MM.1S (cell line): ENCODE data around the gene EPG5.
"Not testable (repeated sequence)": the region's sequence is repeated elsewhere in the genome, so short reads cannot be mapped to it uniquely, and the experiment has no call there.

Experiments used
- DNase-seq: peaks from one replicate; pipeline ENCODE4 v3.0.0-alpha.2; 2015
- H2AFZ ChIP-seq: fragments of 300-600 bp; sonication (generic); 2 replicates; pipeline ENCODE4 v1.6.0; 2016; ENCODE audit warnings: antibody characterized with exemption, low read length
- H3F3A ChIP-seq: fragments of 300-600 bp; sonication (generic); 2 replicates; pipeline ENCODE4 v1.6.1; 2016; ENCODE audit warnings: mild to moderate bottlenecking, antibody characterized with exemption, low read length, moderate library complexity, mixed read lengths; ENCODE audit not compliant: insufficient read depth
- H3K27ac ChIP-seq: fragments of 300-600 bp; sonication (generic); 2 replicates; pipeline ENCODE4 v1.5.1; 2016; ENCODE audit warnings: mild to moderate bottlenecking, low read length
- H3K27me3 ChIP-seq: fragments of 300-600 bp; sonication (generic); replicated peaks from 2 replicates; pipeline ENCODE4 v1.6.0; 2016; ENCODE audit warnings: low read length; ENCODE audit not compliant: insufficient read depth
- H3K36me3 ChIP-seq: fragments of 300-600 bp; sonication (generic); replicated peaks from 2 replicates; pipeline ENCODE4 v1.6.1; 2016; ENCODE audit warnings: mild to moderate bottlenecking, low read length, mixed read lengths; ENCODE audit not compliant: insufficient read depth
- H3K4me1 ChIP-seq: fragments of 300-600 bp; sonication (generic); 2 replicates; pipeline ENCODE4 v1.6.1; 2016; ENCODE audit warnings: low read length, mixed read lengths
- H3K4me2 ChIP-seq: fragments of 300-600 bp; sonication (generic); 2 replicates; pipeline ENCODE4 v1.6.0; 2016; ENCODE audit warnings: low read depth, low read length
- H3K4me3 ChIP-seq: fragments of 300-600 bp; sonication (generic); 2 replicates; pipeline ENCODE4 v1.5.1; 2016; ENCODE audit warnings: low read length, mixed read lengths
- H3K79me2 ChIP-seq: fragments of 300-600 bp; sonication (generic); 2 replicates; pipeline ENCODE4 v1.6.1; 2016; ENCODE audit warnings: mixed run types, low read length, mixed read lengths
- H3K9ac ChIP-seq: fragments of 300-600 bp; sonication (generic); 2 replicates; pipeline ENCODE4 v1.6.1; 2016; ENCODE audit warnings: low read length, mixed read lengths
- H3K9me2 ChIP-seq: fragments of 300-600 bp; sonication (generic); replicated peaks from 2 replicates; pipeline ENCODE4 v1.6.1; 2016; ENCODE audit warnings: mild to moderate bottlenecking, low read length, mixed read lengths; ENCODE audit not compliant: insufficient read depth
- H3K9me3 ChIP-seq: fragments of 300-600 bp; sonication (generic); replicated peaks from 2 replicates; pipeline ENCODE4 v1.6.1; 2016; ENCODE audit warnings: mild to moderate bottlenecking, low read length, mixed read lengths; ENCODE audit not compliant: insufficient read depth
- H4K20me1 ChIP-seq: fragments of 300-600 bp; sonication (generic); 2 replicates; pipeline ENCODE4 v1.6.1; 2016; ENCODE audit warnings: mild to moderate bottlenecking, low read length, moderate library complexity, mixed read lengths; ENCODE audit not compliant: insufficient read depth
- EZH2 ChIP-seq: fragments of 300-600 bp; sonication (generic); optimal IDR thresholded peaks from 2 replicates; pipeline ENCODE3; 2017; ENCODE audit warnings: low read depth, mild to moderate bottlenecking, antibody characterized with exemption, low read length, mixed read lengths
- EZH2phosphoT487 ChIP-seq: fragments of 300-600 bp; sonication (generic); IDR thresholded peaks from 2 replicates; pipeline ENCODE4 v1.6.1; 2018; ENCODE audit warnings: antibody characterized with exemption, low read length
- TF ChIP-seq, protein P1 (sequence below): fragments of 300-600 bp; sonication (generic); IDR thresholded peaks from 2 replicates; pipeline ENCODE4 v1.5.1; 2016; ENCODE audit warnings: antibody characterized with exemption, low read length, mixed read lengths

The EPG5 gene

DNA sequence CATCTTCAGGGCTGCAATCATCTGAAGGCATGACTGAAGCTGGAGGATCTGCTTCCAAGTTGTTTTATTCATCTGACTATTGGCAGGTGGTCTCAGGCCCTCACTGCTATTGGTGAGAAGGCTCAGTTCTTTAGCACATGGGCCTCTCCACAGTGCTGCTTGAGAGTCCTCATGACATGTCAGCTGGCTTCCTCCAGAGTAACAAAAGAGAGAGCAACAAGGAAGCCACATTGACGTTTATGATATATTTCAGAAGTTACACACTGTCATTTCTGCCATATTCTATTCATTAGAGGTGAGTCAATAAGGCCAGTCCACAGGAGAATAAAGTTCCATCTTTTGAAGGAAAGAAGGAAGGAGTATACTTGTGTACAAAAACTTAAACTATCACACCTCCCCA lies 149.6 kb downstream of the EPG5 start:
- no peak overlapping the region for H2AFZ ChIP-seq
- no peaks in the 10 kb centered on the region for H3K27me3 ChIP-seq
- no peak for DNase-seq
- no peak overlapping the region for H3K4me3 ChIP-seq
- H3K27ac ChIP-seq = no peak overlapping the region
- H3K9me3 ChIP-seq = no peaks in the 10 kb centered on the region
- H3K9ac ChIP-seq = no peak overlapping the region
- no peaks in the 10 kb centered on the region for H3K9me2 ChIP-seq
- TF ChIP-seq, protein P1, sequence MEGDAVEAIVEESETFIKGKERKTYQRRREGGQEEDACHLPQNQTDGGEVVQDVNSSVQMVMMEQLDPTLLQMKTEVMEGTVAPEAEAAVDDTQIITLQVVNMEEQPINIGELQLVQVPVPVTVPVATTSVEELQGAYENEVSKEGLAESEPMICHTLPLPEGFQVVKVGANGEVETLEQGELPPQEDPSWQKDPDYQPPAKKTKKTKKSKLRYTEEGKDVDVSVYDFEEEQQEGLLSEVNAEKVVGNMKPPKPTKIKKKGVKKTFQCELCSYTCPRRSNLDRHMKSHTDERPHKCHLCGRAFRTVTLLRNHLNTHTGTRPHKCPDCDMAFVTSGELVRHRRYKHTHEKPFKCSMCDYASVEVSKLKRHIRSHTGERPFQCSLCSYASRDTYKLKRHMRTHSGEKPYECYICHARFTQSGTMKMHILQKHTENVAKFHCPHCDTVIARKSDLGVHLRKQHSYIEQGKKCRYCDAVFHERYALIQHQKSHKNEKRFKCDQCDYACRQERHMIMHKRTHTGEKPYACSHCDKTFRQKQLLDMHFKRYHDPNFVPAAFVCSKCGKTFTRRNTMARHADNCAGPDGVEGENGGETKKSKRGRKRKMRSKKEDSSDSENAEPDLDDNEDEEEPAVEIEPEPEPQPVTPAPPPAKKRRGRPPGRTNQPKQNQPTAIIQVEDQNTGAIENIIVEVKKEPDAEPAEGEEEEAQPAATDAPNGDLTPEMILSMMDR = no peak
- TF ChIP-seq EZH2phosphoT487 = no peak
- TF ChIP-seq EZH2 = no peak
- no peaks in the 10 kb centered on the region for H3F3A ChIP-seq
- no peaks in the 10 kb centered on the region for H3K4me1 ChIP-seq
- no peaks in the 10 kb centered on the region for H4K20me1 ChIP-seq
- H3K4me2 ChIP-seq = no peak overlapping the region
- no peaks in the 10 kb centered on the region for H3K36me3 ChIP-seq
- H3K79me2 ChIP-seq = no peaks in the 10 kb centered on the region

DNA sequence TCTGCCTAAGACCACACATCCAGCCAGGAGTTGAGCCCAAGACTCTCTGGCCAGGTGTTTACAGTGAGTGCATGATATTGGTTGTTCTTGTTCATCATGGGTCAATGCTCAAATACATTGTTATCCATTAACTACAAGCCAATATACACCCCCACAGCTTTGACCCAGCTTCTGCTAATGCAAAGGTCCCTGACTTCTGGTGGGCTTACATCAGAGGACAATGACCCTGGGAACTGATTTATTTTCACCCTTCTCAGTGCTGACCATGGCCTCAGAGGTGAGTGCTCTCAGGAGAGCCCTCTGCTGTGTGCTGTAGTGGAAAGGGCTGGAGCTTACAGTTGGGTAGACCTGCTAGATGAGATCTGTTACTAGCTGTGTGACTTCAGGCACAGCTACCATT lies 152.4 kb downstream of the EPG5 start:
- not testable (repeated sequence) for H3K36me3 ChIP-seq, H3K9me2 ChIP-seq, H3K79me2 ChIP-seq, H2AFZ ChIP-seq, H3K9ac ChIP-seq, H3K4me1 ChIP-seq, DNase-seq, H3K27me3 ChIP-seq, H3K4me3 ChIP-seq, H4K20me1 ChIP-seq, H3F3A ChIP-seq, H3K4me2 ChIP-seq, H3K27ac ChIP-seq, H3K9me3 ChIP-seq

DNA sequence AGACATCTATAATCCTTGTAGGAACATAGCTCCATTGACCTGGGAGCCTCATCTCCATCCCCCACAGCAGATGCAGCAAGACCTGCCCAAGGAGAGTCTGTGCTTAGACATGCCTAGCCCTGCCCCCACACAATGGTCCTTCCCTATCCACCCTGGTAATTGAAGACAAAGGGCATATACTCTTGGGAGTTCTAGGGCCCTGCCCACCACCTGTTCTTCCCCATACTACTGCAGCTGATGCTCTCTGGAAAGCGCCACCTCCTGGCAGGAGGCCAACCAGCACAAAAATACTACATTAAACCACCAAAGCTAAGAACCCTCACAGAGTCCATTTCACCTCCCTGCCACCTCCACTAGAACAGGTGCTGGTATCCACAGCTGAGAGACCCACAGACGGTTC lies 160.0 kb downstream of the EPG5 start:
- not testable (repeated sequence) for DNase-seq, H4K20me1 ChIP-seq, H3K27me3 ChIP-seq, H3K4me2 ChIP-seq, H3K36me3 ChIP-seq, H3F3A ChIP-seq, H3K79me2 ChIP-seq, H3K9me2 ChIP-seq, H2AFZ ChIP-seq, H3K9me3 ChIP-seq, H3K4me3 ChIP-seq, H3K9ac ChIP-seq, H3K27ac ChIP-seq, H3K4me1 ChIP-seq
- TF ChIP-seq, protein P1 = peak; percentile 34

DNA sequence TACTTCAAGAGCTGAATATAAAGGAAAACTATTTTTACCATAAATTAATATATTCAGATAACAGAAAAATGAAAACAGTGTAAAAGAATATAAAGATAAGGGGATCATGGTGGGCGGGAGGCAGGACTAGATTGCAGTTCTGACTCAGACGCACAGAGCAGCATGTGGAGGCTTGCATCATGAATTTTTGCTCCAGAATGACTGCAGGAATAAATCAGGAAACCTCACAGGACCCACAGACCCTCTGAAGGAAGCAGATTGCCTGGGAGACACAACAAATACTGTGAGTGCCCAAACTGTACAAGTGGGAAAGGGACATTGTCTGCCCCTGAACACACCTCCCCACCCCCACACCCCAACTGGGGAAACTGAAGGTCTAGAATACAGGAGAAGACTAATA lies 160.9 kb downstream of the EPG5 start:
- Histone ChIP-seq H3K9me2 (no peaks in the 10 kb centered on the region), H3K79me2 (no peaks in the 10 kb centered on the region), H3K4me1 (no peaks in the 10 kb centered on the region), H3K9me3 (no peaks in the 10 kb centered on the region), H3K27me3 (no peaks in the 10 kb centered on the region), H3F3A (no peaks in the 10 kb centered on the region), H3K27ac (no peak overlapping the region), H3K36me3 (no peaks in the 10 kb centered on the region), H3K4me3 (no peak overlapping the region), H3K4me2 (no peak overlapping the region), H4K20me1 (no peaks in the 10 kb centered on the region), H3K9ac (no peak overlapping the region), H2AFZ (no peak overlapping the region)
- no peak for DNase-seq
- TF ChIP-seq, protein P1 = no peak
- TF ChIP-seq EZH2 = no peak
- no peak for TF ChIP-seq EZH2phosphoT487
